Keratinocyte (primary cell): ENCODE results near the gene SNRPD1.

ENCODE experiments used
- EZH2 ChIP-seq: IDR thresholded peaks from one replicate; pipeline ENCODE4 v1.6.1; 2012; ENCODE audit warnings: inconsistent platforms, mild to moderate bottlenecking, low read length, moderate library complexity
- TF ChIP-seq, protein P1 (sequence below), 3 experiments: IDR thresholded peaks in 1 of 3; conservative IDR thresholded peaks in 1 of 3; optimal IDR thresholded peaks in 1 of 3; 2 replicates in 2 of 3; 3 replicates in 1 of 3; pipeline versions ENCODE3 to v1.5.1; 2011; ENCODE audit warnings: low read length in 3 of 3, mild to moderate bottlenecking in 3 of 3, moderate library complexity in 2 of 3, control low read depth in 1 of 3, inconsistent platforms in 1 of 3; ENCODE audit not compliant: insufficient read depth in 2 of 3; ENCODE audit errors: extremely low read depth in 1 of 3

DNA sequence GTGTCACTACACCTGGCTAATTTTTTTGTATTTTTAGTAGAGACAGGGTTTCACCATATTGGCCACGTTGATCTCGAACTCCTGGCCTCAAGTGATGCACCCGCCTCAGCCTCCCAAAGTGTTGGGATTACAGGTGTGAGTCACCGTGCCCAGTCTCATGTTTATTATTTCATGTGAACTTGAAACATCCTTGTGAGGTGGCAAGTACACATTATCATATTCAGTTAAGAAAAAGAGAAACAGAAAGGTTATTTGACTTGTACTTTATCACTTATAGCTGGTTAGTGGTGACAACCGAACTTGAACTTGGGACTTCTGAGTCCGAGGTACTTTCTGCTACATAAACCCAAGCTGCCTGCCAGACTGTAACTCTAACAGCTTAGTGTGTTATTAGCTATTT is 68.0 kb downstream of the SNRPD1 start:
- TF ChIP-seq, protein P1, sequence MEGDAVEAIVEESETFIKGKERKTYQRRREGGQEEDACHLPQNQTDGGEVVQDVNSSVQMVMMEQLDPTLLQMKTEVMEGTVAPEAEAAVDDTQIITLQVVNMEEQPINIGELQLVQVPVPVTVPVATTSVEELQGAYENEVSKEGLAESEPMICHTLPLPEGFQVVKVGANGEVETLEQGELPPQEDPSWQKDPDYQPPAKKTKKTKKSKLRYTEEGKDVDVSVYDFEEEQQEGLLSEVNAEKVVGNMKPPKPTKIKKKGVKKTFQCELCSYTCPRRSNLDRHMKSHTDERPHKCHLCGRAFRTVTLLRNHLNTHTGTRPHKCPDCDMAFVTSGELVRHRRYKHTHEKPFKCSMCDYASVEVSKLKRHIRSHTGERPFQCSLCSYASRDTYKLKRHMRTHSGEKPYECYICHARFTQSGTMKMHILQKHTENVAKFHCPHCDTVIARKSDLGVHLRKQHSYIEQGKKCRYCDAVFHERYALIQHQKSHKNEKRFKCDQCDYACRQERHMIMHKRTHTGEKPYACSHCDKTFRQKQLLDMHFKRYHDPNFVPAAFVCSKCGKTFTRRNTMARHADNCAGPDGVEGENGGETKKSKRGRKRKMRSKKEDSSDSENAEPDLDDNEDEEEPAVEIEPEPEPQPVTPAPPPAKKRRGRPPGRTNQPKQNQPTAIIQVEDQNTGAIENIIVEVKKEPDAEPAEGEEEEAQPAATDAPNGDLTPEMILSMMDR (optimal IDR thresholded peaks at IDR 0.05 in 1 of 3, IDR thresholded peaks at IDR 0.05 in 1 of 3, conservative IDR thresholded peaks at IDR 0.05 in 1 of 3; ENCODE audit: extremely low read depth in 1 of 3, insufficient read depth in 2 of 3, low read length in 3 of 3): no peak
- TF ChIP-seq EZH2: no peak
